ENCODE data around the gene SPDL1. TPM values are rescaled to one million over a fixed set of nuclear protein-coding genes. Genes with fewer than 3 reads are reported as not detected.
"Not testable (repeated sequence)": the region's sequence is repeated elsewhere in the genome, so short reads cannot be mapped to it uniquely, and the experiment has no call there.

SPDL1 gene
- total and polyA plus RNA-seq, 2 donors from 2014 or later = 3.2 to 6.8 TPM

DNA sequence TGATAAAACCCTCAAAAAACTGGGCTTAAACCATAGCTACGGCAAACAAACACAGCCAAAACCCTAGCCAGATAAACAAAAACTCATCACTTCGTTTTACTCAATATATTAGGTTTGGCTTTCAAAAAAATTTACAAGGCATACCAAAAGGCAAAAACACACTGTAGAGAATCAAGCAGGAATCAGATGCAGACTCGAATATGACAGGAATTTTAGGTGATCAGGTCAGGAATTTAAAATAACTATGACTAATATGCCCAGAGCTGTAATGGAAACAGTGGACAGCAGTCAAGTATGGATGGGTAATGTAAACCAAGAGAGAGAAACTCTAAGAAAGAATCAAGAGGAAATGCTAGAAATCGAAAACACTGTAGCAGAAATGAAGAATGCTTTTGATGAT is 27.0 kb downstream of the SPDL1 start:
- Histone ChIP-seq H3K4me1 (ENCODE audit: control insufficient read depth in 2 of 3, insufficient read depth in 2 of 3, low read depth in 1 of 3, low read length in 3 of 3) (no peaks in the 10 kb centered on the region), H3K4me3 (ENCODE audit: low read length in 3 of 3) (no peak overlapping the region), H3K27me3 (ENCODE audit: control insufficient read depth, insufficient read depth, low read length) (no peaks in the 10 kb centered on the region), H3K27ac (ENCODE audit: low read depth in 2 of 2, low read length in 2 of 2) (no peak overlapping the region), H3K36me3 (ENCODE audit: control insufficient read depth in 2 of 3, insufficient read depth in 3 of 3, low read length in 3 of 3) (no peaks in the 10 kb centered on the region), H3K9ac (ENCODE audit: low read length in 3 of 3) (no peak overlapping the region), H3K9me3 (ENCODE audit: control insufficient read depth in 2 of 3, insufficient read depth in 1 of 3, low read length in 3 of 3) (peaks cover 0 to 5% (median 0%) of the 10 kb centered on the region in 3 donors)
- FAIRE-seq (no peak), DNase-seq (no peak)
- intact Hi-C loops (cut with DNase I) = no loop called here
- TF ChIP-seq, protein P1, sequence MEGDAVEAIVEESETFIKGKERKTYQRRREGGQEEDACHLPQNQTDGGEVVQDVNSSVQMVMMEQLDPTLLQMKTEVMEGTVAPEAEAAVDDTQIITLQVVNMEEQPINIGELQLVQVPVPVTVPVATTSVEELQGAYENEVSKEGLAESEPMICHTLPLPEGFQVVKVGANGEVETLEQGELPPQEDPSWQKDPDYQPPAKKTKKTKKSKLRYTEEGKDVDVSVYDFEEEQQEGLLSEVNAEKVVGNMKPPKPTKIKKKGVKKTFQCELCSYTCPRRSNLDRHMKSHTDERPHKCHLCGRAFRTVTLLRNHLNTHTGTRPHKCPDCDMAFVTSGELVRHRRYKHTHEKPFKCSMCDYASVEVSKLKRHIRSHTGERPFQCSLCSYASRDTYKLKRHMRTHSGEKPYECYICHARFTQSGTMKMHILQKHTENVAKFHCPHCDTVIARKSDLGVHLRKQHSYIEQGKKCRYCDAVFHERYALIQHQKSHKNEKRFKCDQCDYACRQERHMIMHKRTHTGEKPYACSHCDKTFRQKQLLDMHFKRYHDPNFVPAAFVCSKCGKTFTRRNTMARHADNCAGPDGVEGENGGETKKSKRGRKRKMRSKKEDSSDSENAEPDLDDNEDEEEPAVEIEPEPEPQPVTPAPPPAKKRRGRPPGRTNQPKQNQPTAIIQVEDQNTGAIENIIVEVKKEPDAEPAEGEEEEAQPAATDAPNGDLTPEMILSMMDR (IDR thresholded peaks at IDR 0.05; ENCODE audit: borderline replicate concordance, extremely low read depth, insufficient read depth) = no peak

DNA sequence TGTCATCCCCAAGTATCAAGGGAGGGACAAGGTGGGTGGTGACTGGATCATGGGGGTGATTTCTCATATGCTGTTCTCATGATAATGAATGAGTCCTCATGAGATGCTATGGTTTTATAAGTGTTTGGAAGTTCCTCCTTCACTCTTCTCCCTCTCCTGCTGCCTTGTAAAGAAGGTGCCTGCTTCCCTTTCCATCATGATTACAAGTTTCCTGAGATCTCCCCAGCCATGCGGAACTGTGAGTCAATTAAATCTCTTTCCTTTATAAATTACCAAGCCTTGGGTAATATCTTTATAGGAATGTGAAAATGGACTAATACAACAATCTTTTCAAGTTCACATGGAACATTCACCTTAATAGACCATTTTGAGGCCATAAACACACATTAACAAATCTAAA is 32.0 kb downstream of the SPDL1 start:
- H3K9me3 ChIP-seq (ENCODE audit: control insufficient read depth in 2 of 3, insufficient read depth in 1 of 3, low read length in 3 of 3) = no peaks in the 10 kb centered on the region
- no peaks in the 10 kb centered on the region for H3K36me3 ChIP-seq (ENCODE audit: control insufficient read depth in 2 of 3, insufficient read depth in 3 of 3, low read length in 3 of 3)
- no peak overlapping the region for H3K9ac ChIP-seq (ENCODE audit: low read length in 3 of 3)
- H3K27me3 ChIP-seq (ENCODE audit: control insufficient read depth, insufficient read depth, low read length) = no peaks in the 10 kb centered on the region
- TF ChIP-seq, protein P1 (IDR thresholded peaks at IDR 0.05; ENCODE audit: borderline replicate concordance, extremely low read depth, insufficient read depth) = no peak
- H3K27ac ChIP-seq (ENCODE audit: low read depth in 2 of 2, low read length in 2 of 2) = no peak overlapping the region
- FAIRE-seq (no peak), DNase-seq (no peak)
- H3K4me1 ChIP-seq (ENCODE audit: control insufficient read depth in 2 of 3, insufficient read depth in 2 of 3, low read depth in 1 of 3, low read length in 3 of 3) = no peaks in the 10 kb centered on the region
- no peak overlapping the region for H3K4me3 ChIP-seq (ENCODE audit: low read length in 3 of 3)
- intact Hi-C loops (cut with DNase I) = no loop called here

DNA sequence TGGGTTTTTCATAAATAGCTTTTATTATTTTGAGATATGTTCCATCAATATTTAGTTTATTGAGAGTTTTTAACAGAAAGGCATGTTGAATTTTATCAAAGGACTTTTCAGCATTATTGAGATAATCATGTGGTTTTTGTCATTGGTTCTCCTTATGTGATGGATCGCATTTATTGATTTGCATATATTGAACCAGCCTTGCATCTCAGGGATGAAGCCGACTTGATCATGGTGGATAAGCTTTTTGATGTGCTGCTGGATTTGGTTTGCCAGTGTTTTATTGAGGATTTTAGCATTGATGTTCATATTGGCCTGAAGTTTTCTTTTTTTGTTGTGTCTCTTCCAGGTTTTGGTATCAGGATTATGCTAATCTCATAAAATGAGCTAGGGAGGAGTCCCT is 40.7 kb downstream of the SPDL1 start:
- FAIRE-seq; H3K9ac ChIP-seq (ENCODE audit: low read length in 3 of 3); H3K4me3 ChIP-seq (ENCODE audit: low read length in 3 of 3); H3K27ac ChIP-seq (ENCODE audit: low read depth in 2 of 2, low read length in 2 of 2); H3K36me3 ChIP-seq (ENCODE audit: control insufficient read depth in 2 of 3, insufficient read depth in 3 of 3, low read length in 3 of 3); intact Hi-C loops (cut with DNase I); DNase-seq; H3K4me1 ChIP-seq (ENCODE audit: control insufficient read depth in 2 of 3, insufficient read depth in 2 of 3, low read depth in 1 of 3, low read length in 3 of 3); H3K9me3 ChIP-seq (ENCODE audit: control insufficient read depth in 2 of 3, insufficient read depth in 1 of 3, low read length in 3 of 3); H3K27me3 ChIP-seq (ENCODE audit: control insufficient read depth, insufficient read depth, low read length): not testable (repeated sequence)

DNA sequence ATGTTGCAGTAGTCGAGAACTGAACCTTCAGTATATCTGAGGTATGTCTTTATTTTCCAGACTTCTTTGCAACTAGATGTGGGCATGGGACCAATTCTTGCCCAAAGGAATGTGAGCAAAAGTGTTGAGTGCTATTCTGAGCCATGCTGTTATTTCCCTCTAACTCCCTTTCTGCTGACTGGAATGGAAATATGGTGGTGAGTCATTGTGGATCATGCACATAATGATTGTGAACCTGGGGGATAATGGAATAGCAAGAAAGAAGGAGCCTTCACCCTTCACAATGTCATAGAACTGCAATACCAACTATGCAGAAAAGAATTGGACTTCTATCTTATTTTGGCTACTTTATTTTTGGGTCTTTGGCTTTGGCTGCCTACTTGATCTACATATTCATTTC is 43.2 kb downstream of the SPDL1 start:
- TF ChIP-seq, protein P1 (IDR thresholded peaks at IDR 0.05; ENCODE audit: borderline replicate concordance, extremely low read depth, insufficient read depth) = no peak
- Histone ChIP-seq H3K27me3 (ENCODE audit: control insufficient read depth, insufficient read depth, low read length) (no peaks in the 10 kb centered on the region), H3K9me3 (ENCODE audit: control insufficient read depth in 2 of 3, insufficient read depth in 1 of 3, low read length in 3 of 3) (no peaks in the 10 kb centered on the region), H3K36me3 (ENCODE audit: control insufficient read depth in 2 of 3, insufficient read depth in 3 of 3, low read length in 3 of 3) (no peaks in the 10 kb centered on the region), H3K4me1 (ENCODE audit: control insufficient read depth in 2 of 3, insufficient read depth in 2 of 3, low read depth in 1 of 3, low read length in 3 of 3) (no peaks in the 10 kb centered on the region), H3K27ac (ENCODE audit: low read depth in 2 of 2, low read length in 2 of 2) (no peak overlapping the region), H3K9ac (ENCODE audit: low read length in 3 of 3) (no peak overlapping the region), H3K4me3 (ENCODE audit: low read length in 3 of 3) (no peak overlapping the region)
- no peak for DNase-seq
- intact Hi-C loops (cut with DNase I) = no loop called here
- no peak for FAIRE-seq
